ENCODE measurements around the gene CATSPERD.

DNA sequence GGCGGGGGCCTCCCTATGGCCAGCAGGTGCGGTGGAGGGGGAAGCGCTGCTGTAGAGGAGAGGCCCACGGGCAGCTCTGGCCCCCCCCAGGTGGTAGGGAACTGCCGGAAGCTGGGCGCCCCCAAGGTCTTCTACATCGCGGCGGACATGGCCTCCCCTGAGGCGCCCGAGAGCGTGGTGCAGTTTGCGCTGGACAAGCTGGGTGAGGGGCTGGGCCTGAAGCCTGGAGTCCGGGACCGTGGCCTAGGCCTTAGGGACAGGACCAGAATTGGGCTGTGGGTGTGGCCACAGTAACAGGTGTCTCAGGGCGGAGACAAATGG lies 34.2 kb upstream of the CATSPERD start:
- TF ChIP-seq, protein P1, sequence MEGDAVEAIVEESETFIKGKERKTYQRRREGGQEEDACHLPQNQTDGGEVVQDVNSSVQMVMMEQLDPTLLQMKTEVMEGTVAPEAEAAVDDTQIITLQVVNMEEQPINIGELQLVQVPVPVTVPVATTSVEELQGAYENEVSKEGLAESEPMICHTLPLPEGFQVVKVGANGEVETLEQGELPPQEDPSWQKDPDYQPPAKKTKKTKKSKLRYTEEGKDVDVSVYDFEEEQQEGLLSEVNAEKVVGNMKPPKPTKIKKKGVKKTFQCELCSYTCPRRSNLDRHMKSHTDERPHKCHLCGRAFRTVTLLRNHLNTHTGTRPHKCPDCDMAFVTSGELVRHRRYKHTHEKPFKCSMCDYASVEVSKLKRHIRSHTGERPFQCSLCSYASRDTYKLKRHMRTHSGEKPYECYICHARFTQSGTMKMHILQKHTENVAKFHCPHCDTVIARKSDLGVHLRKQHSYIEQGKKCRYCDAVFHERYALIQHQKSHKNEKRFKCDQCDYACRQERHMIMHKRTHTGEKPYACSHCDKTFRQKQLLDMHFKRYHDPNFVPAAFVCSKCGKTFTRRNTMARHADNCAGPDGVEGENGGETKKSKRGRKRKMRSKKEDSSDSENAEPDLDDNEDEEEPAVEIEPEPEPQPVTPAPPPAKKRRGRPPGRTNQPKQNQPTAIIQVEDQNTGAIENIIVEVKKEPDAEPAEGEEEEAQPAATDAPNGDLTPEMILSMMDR (IDR thresholded peaks at IDR 0.05): no peak
- no peak for TF ChIP-seq POLR2A (IDR thresholded peaks at IDR 0.05)
